KG1 (cell line): ENCODE results near the gene PDXDC1.
"Not testable (repeated sequence)": the region's sequence is repeated elsewhere in the genome, so short reads cannot be mapped to it uniquely, and the experiment has no call there.

ENCODE experiments used
- DNase-seq: peaks from one replicate; lab custom pipeline; 2025; lab: John Stamatoyannopoulos, UW

The PDXDC1 gene, protein sequence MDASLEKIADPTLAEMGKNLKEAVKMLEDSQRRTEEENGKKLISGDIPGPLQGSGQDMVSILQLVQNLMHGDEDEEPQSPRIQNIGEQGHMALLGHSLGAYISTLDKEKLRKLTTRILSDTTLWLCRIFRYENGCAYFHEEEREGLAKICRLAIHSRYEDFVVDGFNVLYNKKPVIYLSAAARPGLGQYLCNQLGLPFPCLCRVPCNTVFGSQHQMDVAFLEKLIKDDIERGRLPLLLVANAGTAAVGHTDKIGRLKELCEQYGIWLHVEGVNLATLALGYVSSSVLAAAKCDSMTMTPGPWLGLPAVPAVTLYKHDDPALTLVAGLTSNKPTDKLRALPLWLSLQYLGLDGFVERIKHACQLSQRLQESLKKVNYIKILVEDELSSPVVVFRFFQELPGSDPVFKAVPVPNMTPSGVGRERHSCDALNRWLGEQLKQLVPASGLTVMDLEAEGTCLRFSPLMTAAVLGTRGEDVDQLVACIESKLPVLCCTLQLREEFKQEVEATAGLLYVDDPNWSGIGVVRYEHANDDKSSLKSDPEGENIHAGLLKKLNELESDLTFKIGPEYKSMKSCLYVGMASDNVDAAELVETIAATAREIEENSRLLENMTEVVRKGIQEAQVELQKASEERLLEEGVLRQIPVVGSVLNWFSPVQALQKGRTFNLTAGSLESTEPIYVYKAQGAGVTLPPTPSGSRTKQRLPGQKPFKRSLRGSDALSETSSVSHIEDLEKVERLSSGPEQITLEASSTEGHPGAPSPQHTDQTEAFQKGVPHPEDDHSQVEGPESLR

DNA sequence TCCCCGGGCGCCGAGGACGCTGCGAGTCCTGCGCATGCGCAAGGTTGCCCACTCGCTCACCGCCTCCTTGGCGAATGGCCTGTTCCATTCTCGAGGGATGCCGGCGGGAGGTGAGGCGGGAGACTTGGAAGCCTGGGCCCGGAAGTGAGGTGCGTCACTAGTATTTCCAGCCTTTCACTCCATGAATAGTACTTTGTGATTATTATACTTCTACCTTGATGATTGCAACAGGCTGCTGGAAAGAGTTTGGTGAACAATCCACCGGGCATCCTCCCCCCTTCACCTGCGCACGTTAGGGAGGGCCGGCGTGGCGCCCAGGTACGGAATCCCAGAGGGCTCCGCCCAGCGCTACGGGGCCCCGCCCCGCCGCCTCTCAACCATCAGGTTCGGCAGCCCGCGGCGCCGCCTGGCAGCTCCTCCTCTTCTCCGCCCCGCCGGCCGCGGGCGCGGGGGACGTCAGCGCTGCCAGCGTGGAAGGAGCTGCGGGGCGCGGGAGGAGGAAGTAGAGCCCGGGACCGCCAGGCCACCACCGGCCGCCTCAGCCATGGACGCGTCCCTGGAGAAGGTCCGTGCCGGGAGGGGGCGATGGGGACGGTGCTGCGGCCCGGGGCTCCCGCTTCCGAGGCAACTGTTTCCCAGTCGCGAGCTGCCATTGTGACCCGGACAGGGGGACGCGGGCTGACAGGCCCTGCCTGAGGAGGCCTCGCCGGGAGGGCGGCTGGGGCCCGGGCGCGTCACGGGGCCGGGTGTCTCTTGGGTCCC, at the start of gene PDXDC1:
Gene PDXDC1, plus strand, starts transcription at position 371 of the 762 bp plus-strand sequence. Its CDS starts 174 bp downstream, at position 545.
- DNase-seq, result peak; percentile 98

DNA sequence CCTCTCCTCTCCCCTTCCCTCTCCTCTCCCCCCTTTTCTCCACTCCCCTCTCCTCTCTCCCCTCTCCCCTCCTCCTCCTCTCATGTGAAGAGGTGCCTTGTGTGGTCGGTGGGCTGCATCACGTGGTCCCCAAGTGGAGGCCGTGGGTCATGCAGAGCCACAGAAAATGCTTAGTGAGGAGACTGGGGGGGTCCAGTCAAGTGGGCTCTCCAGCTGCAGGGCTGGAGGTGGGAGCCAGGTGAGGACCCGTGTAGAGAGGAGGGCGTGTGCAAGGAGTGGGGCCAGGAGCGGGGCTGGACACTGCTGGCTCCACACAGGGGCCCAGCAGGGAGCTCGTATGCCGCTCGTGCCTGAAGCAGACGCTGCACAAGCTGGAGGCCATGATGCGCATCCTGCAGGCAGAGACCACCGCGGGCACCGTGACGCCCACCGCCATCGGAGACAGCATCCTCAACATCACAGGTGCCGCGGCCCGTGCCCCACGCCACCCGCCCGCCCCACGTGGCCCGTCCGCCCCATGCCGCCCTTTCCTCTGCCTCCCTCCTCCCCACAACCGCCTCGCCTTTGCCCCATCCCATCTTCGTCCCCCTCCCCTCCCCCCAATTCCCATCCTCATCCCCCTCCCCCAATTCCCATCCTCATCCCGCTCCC, 46.6 kb upstream of the PDXDC1 start:
- DNase-seq, result not testable (repeated sequence)

DNA sequence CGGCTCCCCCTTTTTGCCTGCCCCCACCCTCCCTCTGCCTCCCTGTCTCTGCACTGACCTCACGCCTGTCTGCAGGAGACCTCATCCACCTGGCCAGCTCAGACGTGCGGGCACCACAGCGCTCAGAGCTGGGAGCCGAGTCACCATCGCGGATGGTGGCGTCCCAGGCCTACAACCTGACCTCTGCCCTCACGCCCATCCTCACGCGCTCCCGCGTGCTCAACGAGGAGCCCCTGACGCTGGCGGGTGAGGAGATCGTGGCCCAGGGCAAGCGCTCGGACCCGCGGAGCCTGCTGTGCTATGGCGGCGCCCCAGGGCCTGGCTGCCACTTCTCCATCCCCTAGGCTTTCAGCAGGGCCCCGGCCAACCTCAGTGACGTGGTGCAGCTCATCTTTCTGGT, 45.6 kb upstream of the PDXDC1 start:
- DNase-seq, result not testable (repeated sequence)

DNA sequence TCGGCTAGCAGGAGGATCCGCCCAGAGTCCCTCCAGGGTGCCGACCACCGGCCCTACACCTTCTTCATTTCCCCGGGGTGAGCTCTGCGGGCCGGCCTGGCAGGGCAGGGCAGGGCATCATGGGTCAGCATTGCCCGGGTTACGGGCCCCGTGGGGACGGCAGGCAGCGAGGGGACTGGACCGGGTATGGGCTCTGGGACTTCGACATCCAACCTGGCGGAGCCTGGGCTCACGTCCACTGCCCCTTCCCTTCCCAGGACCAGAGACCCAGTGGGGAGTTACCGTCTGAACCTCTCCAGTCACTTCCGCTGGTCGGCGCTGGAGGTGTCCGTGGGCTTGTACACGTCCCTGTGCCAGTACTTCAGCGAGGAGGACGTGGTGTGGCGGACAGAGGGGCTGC, 44.6 kb upstream of the PDXDC1 start:
- DNase-seq, result not testable (repeated sequence)

DNA sequence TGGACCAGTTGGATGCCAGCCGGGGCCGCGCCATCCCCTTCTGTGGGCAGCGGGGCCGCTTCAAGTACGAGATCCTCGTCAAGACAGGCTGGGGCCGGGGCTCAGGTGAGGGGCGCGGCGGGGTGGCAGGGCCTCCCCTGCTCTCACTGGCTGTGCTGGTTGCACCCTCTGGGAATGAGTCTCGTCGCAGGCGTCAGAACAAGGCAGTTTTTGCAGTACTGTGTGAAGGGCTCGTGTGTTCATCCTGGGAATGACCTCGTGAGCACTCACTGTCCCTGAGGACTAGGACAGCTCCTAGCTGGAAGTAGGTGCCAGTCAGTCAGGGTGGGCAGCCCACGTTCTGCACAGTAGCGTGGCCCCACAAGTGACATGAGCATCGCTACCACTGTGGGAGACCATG, 43.9 kb upstream of the PDXDC1 start:
- not testable (repeated sequence) for DNase-seq

DNA sequence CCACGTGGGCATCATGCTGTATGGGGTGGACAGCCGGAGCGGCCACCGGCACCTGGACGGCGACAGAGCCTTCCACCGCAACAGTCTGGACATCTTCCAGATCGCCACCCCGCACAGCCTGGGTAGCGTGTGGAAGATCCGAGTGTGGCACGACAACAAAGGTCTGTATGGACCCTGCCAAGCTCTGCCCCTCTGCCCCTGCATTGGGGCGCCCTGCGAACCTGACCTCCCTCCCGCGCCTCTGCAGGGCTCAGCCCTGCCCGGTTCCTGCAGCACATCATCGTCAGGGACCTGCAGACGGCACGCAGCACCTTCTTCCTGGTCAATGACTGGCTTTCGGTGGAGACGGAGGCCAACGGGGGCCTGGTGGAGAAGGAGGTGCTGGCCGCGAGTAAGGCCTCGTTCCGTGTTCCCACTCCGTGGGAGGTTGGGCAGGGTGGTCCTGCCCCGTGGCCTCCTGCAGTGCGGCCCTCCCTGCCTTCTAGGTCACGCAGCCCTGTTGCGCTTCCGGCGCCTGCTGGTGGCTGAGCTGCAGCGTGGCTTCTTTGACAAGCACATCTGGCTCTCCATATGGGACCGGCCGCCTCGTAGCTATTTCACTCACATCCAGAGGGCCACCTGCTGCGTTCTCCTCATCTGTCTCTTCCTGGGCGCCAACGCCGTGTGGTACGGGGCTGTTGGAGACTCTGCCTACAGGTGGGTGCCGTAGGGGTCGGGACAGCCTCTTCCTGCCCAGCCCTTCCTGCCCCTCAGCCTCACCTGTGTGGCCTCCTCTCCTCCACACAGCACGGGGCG, 42.0 kb upstream of the PDXDC1 start:
- not testable (repeated sequence) for DNase-seq

DNA sequence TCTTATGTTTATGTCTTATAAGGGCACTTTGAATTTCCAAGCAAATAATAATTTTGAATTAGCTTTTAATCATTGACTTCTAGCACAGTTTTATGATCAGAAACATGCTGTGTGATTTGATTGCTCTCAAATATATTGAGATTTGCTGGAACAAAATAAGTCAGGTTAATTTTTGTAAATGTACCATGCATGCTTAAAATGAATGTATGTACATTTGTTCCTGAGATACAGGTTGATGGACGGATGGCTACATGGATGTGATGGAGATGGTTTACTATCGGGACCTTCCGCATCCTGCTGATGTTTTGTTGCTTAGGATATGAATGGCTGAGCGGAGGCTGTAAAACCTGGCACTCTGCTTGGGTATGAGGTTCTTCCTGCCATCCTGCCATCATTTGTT, 37.7 kb upstream of the PDXDC1 start, which contains the start of gene NPIPA1:
Gene NPIPA1, plus strand, starts transcription at position 301 of the 400 bp plus-strand sequence. Its CDS starts 0 bp downstream, at position 301.
- not testable (repeated sequence) for DNase-seq

DNA sequence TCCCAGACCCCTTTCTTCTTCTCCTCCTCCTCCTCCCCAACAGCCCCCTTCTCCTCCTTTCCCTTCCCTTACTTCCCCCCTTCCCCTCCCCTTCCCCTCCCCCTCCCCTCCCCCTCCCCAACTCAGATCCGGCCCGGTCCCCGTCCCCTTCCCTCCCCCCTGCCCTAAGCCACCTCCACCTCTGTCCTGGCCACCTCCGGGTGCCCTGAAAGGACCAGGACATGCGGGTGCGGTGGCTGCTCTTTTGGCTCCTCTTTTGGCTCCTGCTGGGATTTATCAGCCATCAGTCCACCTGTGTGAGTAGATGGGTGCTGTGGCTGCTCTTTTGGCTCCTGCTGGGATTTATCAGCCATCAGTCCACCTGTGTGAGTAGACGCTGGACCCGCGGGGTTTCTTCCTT, 36.8 kb upstream of the PDXDC1 start:
- DNase-seq, result not testable (repeated sequence)

DNA sequence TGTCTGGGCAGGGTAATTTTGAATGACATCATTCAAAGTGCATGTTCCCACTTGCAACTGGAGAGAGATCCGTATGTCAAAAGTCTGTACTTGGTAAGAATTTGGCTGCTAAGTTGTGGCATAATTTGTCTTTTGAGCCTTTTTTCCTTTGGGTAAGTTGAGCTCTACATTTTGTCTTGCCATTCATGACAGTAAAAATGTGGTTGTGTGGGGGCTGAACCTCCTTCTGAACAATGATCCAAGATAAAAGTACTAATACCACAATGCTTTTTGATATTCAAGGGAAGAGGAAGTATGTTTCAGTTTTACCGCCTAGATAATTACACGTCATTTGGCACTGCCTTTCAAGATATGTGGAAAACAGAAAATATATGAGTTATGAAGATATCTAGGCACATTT, 32.1 kb upstream of the PDXDC1 start:
- not testable (repeated sequence) for DNase-seq

DNA sequence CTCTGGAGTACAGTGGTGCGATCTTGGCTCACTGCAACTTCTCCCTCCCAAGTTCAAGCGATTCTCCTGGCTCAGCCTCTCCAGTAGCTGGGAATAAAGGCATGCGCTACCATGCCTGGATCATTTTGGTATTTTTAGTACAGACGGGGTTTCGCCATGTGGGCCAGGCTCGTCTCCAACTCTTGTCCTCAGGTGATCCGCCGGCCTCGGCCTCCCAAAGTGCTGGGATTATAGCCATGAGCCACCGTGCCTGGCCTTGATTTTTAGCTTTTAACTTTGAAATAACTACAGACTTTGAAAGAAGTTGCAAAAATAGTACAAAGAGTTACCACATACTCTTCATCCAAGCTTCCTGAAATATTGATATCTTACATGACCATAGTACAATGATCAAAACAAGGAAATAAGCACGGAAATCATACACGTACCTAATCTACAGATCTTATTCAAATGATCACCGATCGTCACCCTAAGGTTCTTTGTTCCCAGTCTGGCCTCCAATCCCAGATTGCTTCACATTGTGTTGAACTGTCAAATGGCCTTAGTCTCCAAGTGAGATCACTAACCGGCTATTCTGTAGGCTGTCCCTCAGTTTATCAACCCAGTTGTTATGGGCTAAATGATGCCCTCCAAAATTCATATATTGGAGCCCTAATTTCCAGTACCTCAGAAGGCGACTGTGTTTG, 19.1 kb upstream of the PDXDC1 start:
- DNase-seq, result no peak

DNA sequence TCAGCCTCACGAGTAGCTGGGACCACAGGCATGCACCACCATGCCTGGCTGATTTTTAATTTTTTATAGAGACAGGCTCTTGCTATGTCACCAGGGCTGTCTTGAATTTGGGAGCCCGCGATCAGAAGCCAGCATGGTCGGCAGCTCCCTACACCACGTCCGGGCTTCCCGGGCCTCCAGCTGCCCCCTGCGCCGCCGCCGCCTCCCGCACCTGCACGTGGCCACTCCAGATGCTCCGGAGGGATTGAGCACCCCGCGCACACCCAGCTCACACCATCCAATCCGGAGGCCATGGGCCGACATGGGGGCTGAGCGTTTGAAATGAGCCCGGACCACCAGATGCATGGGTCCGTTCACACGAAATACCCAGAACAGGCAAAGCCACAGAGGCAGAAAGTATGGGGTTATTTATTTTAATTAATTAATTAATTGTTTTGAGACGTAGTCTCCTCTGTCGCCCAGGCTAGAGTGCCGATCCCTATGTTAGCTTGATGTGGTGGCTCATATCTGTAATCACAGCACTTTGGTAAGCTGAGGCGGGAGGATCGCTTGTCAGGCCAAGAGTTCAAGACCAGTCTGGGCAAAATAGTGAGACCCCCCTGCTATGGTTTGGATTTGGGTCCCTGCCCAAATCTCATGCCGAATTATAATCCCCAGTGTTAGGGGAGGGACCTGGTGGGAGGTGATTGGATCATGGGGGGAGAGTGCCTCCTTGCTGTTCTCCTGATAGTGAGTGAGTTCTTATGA, 17.1 kb upstream of the PDXDC1 start:
- no peak for DNase-seq

DNA sequence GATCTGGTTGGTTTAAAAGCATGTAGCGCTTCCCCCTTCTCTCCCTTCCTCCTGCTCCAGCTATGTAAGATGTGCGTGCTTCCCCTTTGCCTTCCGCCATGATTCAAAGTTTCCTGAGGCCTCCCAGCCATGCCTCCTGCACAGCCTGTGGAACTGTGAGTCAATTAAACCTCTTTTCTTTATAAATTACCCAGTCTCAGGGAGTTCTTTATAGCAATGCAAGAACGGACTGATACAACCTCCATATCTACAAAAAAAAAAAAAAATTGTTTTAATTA, 16.6 kb upstream of the PDXDC1 start:
- no peak for DNase-seq

DNA sequence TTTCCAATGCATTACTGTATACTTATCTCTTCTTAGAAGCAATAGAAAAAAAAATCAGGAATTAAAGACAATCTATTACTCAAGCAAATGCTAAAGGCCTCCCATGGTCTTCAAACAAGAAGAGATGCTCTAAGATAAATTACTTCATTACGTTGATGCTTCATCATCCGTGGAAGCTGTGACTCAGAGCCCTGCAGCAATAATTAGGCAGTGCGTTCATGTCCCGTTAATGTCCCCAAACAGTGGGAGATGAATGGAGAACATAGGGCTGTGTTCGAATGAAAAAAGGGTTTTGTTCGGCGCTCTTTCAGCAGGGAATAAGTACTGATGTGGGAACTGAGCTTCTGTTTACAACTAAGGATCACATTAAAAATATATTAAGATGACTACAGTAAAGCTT, 15.9 kb upstream of the PDXDC1 start:
- DNase-seq, result no peak

DNA sequence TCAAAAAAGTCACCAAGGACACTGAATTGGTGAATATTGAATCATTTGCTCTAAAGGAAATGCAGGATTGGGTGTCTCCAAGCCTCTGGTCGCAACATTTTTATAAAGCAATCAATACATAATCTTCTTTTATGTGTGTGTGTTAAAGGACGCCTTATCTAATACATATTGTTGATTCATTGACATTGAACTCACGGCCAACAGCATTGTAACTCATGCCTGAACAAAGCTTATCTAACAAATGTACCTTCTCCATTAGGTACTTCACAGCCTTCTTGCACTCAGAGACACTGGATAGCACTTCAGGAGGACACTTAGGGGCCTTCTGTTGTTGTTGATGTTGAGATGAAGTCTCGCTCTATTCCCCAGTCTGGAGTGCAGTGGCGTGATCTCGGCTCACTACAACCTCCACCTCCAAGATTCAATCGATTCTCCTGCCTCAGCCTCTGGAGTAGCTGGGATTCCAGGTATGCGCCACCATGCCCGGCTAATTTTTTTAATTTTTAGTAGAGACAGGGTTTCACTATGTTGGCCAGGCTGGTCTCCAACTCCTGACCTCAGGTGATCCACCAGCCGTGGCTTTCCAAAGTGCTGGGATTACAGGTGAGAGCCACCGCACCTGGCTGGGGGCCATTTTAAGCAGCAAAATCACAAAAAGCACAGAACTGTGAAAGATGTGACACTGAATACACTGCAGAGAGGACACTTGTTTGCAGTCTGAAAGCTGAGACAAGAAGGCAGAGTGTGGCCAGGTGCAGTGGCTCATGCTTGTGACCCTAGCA, 13.2 kb upstream of the PDXDC1 start:
- DNase-seq, result no peak

DNA sequence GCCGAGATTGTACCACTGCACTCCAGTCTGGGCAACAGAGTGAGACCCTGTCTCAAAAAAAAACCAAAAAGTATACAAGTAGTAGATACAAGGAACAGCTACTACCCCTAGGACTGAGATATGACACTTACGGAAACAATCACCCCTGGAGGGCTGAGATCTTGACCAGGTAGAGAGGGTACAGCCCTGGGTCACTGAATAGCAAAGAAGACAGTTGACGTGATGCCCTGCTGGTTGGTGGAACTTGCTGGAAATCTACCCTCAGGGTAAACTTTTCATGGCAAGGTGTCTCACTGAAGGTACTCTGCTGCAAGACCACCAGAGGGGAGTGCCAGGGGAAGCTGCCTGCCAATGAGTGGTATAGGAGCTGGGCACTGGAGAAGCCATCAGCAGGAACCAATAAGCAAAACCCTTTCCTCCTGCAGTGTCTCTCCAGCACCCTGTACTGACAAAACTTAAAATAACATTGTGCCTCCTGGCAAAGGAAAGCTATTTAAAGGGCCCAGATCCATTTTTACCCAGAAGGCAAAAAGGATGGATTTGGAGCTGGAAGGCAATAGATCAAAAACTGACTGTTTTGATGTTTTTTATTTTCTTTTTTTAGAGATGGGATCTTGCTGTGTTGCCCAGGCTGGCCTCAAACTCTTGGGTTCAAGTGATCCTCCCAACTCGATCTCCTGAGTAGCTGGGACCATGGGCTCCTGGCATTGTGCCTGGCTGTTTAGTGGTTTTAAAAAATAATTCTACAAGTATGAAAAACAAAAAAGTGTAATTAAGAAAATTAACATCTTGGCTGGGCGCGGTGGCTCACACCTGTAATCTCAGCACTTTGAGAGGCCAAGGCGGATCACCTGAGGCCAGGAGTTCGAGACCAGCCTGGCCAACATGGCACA, 11.3 kb upstream of the PDXDC1 start:
- no peak for DNase-seq

DNA sequence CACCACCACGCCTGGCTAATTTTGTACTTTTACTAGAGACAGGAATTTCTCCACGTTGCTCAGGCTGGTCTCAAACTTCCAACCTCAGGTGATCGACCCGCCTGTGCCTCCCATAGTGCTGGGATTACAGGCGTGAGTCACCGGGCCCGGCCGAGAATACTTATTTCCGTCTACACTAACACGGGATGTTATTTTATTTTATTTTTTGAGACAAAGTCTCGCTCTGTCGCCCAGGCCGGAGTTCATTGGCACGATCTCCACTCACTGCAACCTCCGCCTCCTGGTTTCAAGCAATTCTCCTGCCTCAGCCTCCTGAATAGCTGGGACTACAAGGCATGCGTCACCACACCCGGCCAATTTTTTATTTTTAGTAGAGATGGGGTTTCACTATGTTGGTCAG, 9.5 kb upstream of the PDXDC1 start:
- DNase-seq, result no peak

DNA sequence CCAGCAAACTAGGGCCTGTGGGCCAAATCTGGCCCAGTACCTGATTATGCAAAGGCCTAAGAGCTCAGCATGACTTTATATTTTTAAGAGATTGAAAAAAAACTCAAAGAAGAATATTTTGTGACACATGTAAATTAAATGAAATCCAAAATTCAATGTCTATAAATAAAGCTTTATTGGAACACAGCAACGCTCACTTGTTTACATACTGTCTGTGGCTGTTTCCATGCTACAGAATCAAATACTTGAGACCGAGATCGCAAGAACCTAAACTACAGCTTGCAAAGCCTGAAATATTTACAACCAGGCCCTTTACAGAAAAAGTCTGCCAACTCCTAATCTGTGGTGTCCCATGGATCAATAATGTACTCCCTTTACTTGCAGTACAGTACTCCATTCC, 5.0 kb upstream of the PDXDC1 start:
- not testable (repeated sequence) for DNase-seq
